Erythroblast (primary cell): ENCODE measurements around the gene ICAM2.

ENCODE experiments used
- GATA1 ChIP-seq: IDR thresholded peaks from 2 replicates; pipeline ENCODE4 v1.6.1; 2011; ENCODE audit warnings: low read depth, mild to moderate bottlenecking, control low read depth, low read length, moderate library complexity
- POLR2A ChIP-seq: IDR thresholded peaks from 2 replicates; pipeline ENCODE4 v1.6.1; 2011; ENCODE audit warnings: mild to moderate bottlenecking, low read length

DNA sequence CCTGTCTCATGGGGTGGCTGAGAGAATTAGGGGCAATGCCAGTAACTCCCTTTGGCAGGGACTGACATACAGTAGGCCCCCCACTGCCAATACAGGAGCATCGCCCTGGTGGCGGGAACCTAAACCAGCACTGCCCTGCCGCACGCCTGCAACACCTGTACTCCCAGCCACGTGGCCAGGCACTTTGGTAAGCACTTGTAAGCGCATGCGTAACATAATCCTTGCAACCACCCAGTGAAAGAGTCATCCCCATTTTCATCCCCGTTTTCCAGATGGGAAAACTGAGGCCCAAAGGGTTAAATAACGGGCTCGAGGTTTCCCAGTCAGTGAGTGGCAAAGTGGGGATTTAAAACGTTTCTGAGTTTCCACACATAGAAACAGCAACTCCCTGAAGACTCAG is 65.2 kb downstream of the ICAM2 start:
- no peak for TF ChIP-seq POLR2A
- TF ChIP-seq GATA1: no peak
